GM12892 (cell line): ENCODE results near the gene BCDIN3D.

Experiments used
- POLR2A ChIP-seq: IDR thresholded peaks from 2 replicates; pipeline ENCODE4 v1.6.1; 2011; ENCODE audit warnings: low read depth, low read length, control low read depth
- POLR2AphosphoS5 ChIP-seq: IDR thresholded peaks from 2 replicates; pipeline ENCODE4 v1.6.1; 2011; ENCODE audit warnings: low read depth, low read length, control low read depth

DNA sequence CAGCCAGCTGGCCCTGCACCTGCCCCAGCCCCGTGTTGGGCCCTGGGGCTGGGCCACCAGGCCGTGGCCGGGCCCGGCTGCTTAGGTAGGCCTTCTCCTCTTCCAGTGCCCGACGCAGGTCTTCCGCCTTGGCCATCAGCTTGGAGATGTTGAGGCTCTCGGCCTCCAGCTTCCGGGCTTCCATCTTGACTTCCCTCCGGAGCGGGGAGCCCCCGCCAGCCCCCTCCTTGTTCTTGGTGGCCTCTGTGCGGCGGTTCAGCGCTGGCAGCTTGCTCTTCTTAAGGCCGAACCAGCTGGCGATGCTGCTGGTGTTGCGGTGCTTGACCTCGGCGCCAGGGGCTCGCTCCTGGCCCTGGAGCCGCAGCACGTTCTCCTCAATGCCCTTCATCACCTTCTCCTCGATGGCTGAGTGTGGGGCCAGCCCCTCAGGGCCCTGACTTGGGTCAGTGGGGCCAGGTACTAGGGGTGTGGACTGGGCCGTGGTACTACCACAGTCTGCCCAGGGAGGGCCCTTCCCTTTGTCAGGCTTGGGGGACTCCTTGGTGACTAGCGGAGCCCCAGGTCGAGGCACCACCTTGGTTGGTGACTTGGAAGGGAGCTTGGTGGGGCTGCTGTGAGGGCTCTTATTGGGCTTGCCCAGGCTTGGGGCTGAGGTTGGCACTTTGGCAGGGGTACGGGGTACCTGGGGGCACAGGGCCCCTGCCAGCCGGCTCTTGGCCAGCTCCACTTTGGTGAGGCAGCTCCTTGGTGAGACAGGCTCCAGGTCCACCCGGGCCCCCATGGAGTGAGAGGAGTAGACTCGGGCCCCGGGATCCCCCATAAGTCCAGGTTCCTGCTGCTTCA, 47.9 kb downstream of the BCDIN3D start:
- TF ChIP-seq POLR2A (no peak; the same call in 1 of the 2 replicates), POLR2AphosphoS5 (no peak)
